Stimulated activated CD4-positive, alpha-beta T cell treated with anti-CD3 and anti-CD28 coated beads, Interleukin-12 subunit alpha, Interleukin-12 subunit beta, amount 100 ng/mL, for 4 hours (primary cell): ENCODE results near the gene GTF2H1.

Experiments used
- DNase-seq: peaks from one replicate; pipeline ENCODE4 v3.0.0-alpha.2; 2020

The GTF2H1 gene

DNA sequence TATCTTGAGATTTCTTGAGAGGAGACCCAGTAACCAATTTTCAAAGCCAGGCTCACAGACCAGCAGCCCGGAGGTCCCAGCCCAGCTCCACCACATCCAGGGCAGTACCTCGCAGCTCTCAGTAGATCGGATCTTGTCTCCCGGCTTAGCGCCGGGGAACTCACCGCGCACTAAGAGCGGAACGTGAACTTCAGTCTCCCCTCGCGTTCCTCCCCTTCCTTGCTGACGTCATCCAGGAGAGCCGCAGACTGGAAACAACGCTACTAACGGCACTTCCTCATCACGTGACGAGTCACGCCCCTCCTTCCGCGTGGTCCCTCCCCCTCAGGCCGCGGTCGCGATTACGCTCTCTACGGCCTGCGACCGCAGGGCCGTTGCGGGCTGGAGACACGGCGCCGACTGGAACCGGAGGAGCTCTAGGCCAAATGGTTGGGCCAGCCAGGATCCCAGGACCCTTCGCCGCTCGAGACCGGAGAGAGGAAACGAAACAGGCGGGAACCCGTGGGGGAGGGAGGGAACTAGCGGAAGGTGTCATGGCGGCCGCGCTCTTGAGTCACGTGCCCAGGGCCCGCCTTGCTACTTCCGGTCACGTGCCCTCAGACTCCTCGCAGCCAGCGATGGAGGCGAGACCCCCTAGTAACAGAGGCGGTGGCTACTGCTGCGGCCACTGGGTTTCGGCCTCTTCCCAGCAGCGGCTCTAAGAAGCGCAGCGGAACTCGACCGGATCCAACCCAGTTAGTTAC is at the start of gene GTF2H1, which contains the start of gene HPS5:
GTF2H1 (plus strand) TSS at position 599 of the 743 bp plus-strand sequence. CDS start 10,508 bp downstream, outside the sequence.
HPS5 (minus strand) TSS at position 172 of the 743 bp plus-strand sequence. CDS start 4,282 bp downstream, outside the sequence.
- DNase-seq = peak; percentile 89

GRCh38 chr11:18277565-18278271 is 44.6 kb upstream of the GTF2H1 start:
- DNase-seq = no peak

GRCh38 chr11:18280438-18281045 is 41.8 kb upstream of the GTF2H1 start:
- DNase-seq = no peak

DNA sequence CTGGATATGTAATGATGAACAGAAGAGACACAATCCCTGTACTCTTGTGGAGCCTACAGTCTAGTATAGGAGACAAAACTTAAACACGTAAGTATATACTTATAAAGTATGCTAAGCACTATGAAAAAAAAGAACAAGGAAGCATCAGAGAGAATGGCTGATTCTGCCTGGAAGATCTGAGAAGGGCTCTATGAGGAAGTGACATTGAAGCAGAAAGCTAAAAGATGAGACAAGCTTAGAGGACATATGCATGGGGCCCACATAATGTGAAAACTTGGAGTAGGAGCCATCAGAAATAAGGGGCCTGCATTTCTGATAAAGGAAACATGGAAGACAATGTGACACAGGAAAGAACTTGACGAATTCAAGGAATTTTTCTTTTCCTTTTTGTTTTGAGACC is 39.7 kb upstream of the GTF2H1 start:
- DNase-seq = no peak

DNA sequence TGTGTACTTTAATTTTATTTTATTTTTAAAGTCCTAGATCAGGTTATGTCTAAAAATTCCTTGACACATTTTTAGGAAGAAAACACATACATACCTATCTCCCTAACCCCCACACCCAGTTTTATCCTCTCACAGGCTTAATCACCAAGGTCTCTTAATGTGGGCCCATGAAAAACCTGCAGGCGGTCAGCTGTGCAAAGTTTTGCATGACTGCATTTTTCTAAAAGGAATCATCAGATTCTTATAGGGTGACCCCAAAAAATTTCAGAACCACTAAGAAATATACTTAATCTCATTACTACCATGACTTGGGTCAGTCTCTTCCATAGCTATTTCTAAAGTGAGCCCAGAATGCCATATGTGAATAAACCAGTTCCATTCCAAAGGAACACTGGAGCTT is 36.5 kb upstream of the GTF2H1 start:
- DNase-seq = no peak

GRCh38 chr11:18288911-18289310 is 33.5 kb upstream of the GTF2H1 start:
- DNase-seq = no peak

DNA sequence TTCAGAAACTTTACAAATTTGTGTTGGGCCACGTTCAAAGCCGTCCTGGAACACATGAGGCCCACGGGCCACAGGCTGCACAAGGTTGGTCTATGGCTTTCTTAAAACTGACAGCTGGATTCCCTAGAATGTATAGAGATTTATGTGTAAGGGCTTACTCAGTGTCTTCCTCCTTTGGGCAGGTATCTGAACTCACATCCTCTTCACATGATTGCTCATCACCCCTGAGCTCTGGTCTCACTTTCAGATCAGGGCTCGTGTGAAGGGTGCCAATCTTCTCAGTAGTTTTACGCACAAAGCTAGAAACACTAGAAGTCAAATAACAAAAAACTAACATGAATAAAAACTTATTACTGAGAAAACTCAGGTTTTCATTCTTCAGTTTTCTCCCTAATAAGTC is 27.5 kb upstream of the GTF2H1 start:
- no peak for DNase-seq

DNA sequence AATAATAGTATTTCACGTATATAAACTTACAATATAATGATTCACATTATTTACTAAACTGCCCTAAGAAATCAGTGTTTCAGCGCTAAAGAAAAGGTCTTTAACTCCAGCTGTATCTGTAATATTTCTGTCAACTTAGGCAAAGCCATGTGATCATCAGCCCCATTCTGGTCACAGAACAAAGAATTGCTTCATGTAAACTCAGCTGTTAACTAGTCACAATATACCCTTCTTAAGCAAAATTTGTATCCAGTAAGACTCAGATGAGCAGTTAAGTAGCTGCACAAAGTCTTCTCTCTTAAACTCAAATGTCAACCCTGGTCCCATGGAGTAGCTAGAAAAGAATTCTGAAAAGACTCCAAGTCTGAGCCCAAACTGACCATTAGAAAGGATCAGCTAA is 27.1 kb upstream of the GTF2H1 start:
- no peak for DNase-seq

DNA sequence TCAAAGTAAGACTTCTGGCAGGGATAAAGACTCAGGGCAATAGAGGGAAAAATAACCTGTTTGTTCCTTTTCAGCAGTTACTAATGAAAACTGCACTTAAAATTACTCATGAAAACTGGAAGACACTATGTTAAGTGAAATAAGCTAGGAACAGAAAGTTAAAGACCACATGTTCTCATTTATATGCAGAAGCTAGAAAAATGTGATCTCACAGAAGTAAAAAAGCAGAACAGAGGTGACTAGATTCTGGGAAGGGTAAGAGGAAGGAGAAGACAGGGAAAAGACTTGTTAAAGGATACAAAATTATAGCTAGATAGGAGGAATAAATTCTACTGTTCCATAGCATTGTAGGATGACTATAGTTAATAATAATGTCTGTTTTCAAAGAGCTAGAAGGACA is 22.6 kb upstream of the GTF2H1 start:
- DNase-seq = no peak

GRCh38 chr11:18304745-18305144 is 17.6 kb upstream of the GTF2H1 start:
- DNase-seq = no peak

GRCh38 chr11:18307461-18308139 is 14.8 kb upstream of the GTF2H1 start:
- DNase-seq = no peak

- DNase-seq = no peak
Observed at GRCh38 chr11:18308242-18308641, 14.1 kb upstream of the GTF2H1 start.

- no peak for DNase-seq
Observed at GRCh38 chr11:18309691-18310090, 12.7 kb upstream of the GTF2H1 start.

DNA sequence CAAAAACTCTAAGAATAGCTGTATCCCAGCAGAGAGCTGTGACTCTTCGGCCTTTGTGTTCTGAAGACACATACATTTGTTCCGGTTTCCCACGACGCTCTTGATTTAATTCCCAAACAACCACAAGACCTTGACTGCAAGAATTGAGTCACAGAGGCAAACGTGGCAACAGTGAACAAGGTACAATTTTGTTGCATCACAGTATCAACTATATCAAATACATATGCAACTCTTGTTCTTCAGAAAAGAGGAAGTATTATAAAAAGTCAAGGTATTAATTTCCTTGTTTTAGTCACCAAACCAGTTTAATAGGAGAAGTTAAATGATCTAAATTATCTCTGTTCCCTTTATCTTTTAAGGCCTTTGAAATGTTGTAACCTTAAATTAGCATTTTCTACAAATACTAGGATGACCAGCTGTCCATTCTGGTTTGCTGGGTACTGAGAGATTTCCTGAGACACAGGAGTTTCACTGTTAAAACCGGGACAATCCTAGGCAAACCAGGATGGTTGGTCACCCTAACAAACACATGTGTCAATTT is 11.5 kb upstream of the GTF2H1 start:
- no peak for DNase-seq

DNA sequence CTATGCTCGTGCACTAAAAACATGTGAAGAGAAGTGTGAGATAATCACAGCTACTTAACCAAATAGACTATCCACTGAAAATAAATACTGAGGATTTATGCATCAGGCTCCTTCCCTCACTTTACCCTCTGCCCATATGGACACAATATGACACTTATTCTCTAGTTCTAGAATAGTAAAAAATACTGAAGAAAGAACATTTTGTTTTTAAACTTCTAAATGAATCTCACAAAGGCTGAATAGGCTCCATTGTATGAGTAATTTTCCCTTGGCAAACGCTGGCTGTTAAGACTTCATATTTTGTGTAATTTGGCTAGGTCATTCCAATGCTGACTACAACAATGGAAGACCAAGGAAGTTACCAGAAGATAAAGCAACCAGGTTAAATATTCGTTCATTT is 10.4 kb upstream of the GTF2H1 start:
- DNase-seq = no peak

- no peak for DNase-seq
Observed at GRCh38 chr11:18312663-18313420, 9.5 kb upstream of the GTF2H1 start.

GRCh38 chr11:18313965-18314763 is 8.2 kb upstream of the GTF2H1 start:
- no peak for DNase-seq

DNA sequence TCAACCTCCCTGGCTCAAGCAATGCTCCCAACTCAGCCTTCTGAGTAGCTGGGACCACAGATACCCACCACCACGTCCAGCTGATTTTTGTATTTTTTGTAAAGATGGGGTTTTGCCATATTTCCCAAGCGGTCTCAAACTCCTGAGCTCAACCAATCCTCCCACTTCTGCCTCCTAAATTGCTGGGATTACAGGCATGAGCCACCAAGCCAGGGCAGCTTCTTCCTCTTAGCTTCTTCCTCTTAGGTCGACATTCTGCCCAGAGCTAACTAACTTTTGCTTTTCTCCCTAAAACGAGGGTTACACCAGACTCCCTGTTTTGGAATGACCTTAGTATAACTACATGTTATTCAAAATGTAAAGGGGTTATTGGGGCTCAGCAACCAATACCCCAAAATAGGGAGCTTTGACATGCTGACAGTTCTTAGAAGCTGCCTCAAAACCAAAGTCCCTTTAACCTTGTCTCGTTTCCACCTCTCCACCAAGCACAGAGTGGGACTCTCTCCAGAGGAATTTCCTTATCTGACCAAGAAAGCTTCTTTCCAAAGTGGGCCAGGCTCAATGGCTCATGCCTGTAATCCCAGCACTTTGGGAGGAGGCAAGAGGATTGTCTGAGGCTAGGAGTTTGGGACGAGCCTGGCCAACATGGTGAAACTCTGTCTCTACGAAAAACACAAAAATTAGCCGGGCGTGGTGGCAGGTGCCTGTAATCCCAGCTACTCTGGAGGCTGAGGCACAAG is 7.4 kb upstream of the GTF2H1 start:
- DNase-seq = no peak

DNA sequence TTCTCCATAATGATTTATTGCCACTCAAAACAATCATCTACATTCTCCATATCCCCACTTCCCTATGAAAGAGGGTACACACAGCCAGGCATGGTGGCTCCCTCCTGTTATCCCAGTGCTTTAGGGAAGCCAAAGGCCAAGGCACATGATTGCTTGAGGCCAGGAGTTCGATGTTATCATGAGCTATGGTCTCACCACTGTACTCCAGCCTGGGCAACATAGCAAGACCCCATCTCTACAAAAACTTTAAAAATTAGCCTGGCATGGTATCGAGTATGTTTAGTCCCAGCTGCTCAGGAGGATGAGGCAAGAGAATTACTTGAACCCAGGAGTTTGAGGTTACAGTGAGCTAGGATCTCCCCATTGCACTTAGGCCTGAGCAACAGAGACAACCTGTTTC is 6.5 kb upstream of the GTF2H1 start:
- no peak for DNase-seq

GRCh38 chr11:18317551-18317950 is 4.8 kb upstream of the GTF2H1 start:
- DNase-seq = no peak

DNA sequence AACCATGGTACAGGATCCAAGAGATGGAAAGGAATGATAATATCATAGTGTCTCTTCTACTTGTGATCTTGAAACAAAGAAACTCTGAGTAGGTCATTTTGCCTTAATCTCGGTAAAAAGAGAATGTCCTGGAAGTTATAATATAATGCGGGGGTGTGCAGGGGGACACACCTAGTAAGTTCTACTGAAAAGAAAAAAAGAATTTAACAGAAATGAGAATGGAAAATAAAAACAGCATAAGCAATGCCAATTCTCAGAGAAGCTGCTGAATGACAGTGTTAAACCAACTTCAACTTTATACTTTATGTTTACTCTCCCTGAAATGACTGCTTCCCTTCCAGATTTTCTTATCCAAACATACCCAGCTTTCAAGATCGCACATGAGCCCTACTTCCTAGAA is 2.5 kb upstream of the GTF2H1 start:
- no peak for DNase-seq
